ENCODE results near the gene SLC12A7. TPM values are rescaled to one million over a fixed set of nuclear protein-coding genes. Genes with fewer than 3 reads are reported as not detected.
"Not testable (repeated sequence)": the region's sequence is repeated elsewhere in the genome, so short reads cannot be mapped to it uniquely, and the experiment has no call there.

The SLC12A7 gene
- total RNA-seq = 1 to 10 TPM; 5.3 to 6.8 TPM

GRCh38 chr5:1111727-1112289, at the start of gene SLC12A7:
Gene SLC12A7 (minus strand): TSS chr5:1112063. CDS start chr5:1111991, 72 bp downstream.
- POLR2A ChIA-PET = no interaction called here

GRCh38 chr5:1161108-1161832, 49.4 kb upstream of the SLC12A7 start:
- ChIA-PET CTCF (interaction anchor here (0.5 to 0.7 kb wide), 2 partner anchors 13 to 39 kb away, joined by 3 read pairs; no protein-coding TSS in a partner anchor), POLR2A (no interaction called here)

More at GRCh38 chr5:1111727-1112289, at the start of gene SLC12A7:
- CTCF ChIA-PET = no interaction called here

- POLR2A ChIA-PET = no interaction called here
Observed at GRCh38 chr5:1159774-1160406, 48.0 kb upstream of the SLC12A7 start.

GRCh38 chr5:1159341-1159675, 47.4 kb upstream of the SLC12A7 start:
- ChIA-PET CTCF (no interaction called here), POLR2A (no interaction called here)

More at GRCh38 chr5:1159774-1160406, 48.0 kb upstream of the SLC12A7 start:
- CTCF ChIA-PET = no interaction called here

- ChIA-PET POLR2A (no interaction called here), CTCF (no interaction called here)
Observed at GRCh38 chr5:1158647-1159340, 46.9 kb upstream of the SLC12A7 start.

- CTCF ChIA-PET, POLR2A ChIA-PET: not testable (repeated sequence)
Observed at GRCh38 chr5:1157461-1157986, 45.7 kb upstream of the SLC12A7 start.

GRCh38 chr5:1156754-1157460, 45.0 kb upstream of the SLC12A7 start:
- ChIA-PET CTCF (interaction anchor here (1.0 kb wide), 1 partner anchor 17 kb away, joined by 3 read pairs; no protein-coding TSS in a partner anchor), POLR2A (no interaction called here)

- POLR2A ChIA-PET = no interaction called here
- CTCF ChIA-PET = interaction anchor here (1.0 kb wide), 1 partner anchor 18 kb away, joined by 3 read pairs; no protein-coding TSS in a partner anchor
Observed at GRCh38 chr5:1156033-1156753, 44.3 kb upstream of the SLC12A7 start.

- CTCF ChIA-PET = no interaction called here
- POLR2A ChIA-PET = no interaction called here
Observed at GRCh38 chr5:1155191-1156032, 43.5 kb upstream of the SLC12A7 start.

GRCh38 chr5:1153428-1153827, 41.6 kb upstream of the SLC12A7 start:
- ChIA-PET POLR2A (no interaction called here), CTCF (no interaction called here)

GRCh38 chr5:1152771-1153282, 41.0 kb upstream of the SLC12A7 start:
- POLR2A ChIA-PET = no interaction called here
- CTCF ChIA-PET = no interaction called here

GRCh38 chr5:1152156-1152555, 40.3 kb upstream of the SLC12A7 start:
- POLR2A ChIA-PET = no interaction called here

GRCh38 chr5:1151316-1151715, 39.5 kb upstream of the SLC12A7 start:
- ChIA-PET CTCF (no interaction called here), POLR2A (no interaction called here)

More at GRCh38 chr5:1152156-1152555, 40.3 kb upstream of the SLC12A7 start:
- CTCF ChIA-PET = no interaction called here

- POLR2A ChIA-PET = no interaction called here
- CTCF ChIA-PET = interaction anchor here (0.7 to 0.9 kb wide), 2 partner anchors 10 to 16 kb away, joined by 3 read pairs; no protein-coding TSS in a partner anchor
Observed at GRCh38 chr5:1150866-1151265, 39.0 kb upstream of the SLC12A7 start.

GRCh38 chr5:1144638-1145396, 33.0 kb upstream of the SLC12A7 start:
- ChIA-PET POLR2A (no interaction called here), CTCF (no interaction called here)

GRCh38 chr5:1144089-1144488, 32.2 kb upstream of the SLC12A7 start:
- POLR2A ChIA-PET = no interaction called here
- CTCF ChIA-PET = interaction anchor here (0.5 kb wide), 1 partner anchor 601 kb away, joined by 3 read pairs; no protein-coding TSS in a partner anchor

- CTCF ChIA-PET = interaction anchor here (0.5 kb wide), 1 partner anchor 600 kb away, joined by 3 read pairs; no protein-coding TSS in a partner anchor
- POLR2A ChIA-PET = no interaction called here
Observed at GRCh38 chr5:1143670-1143951, 31.7 kb upstream of the SLC12A7 start.

All from activated CD8-positive, alpha-beta memory T cell treated with anti-CD3 and anti-CD28 coated beads for 36 hours (primary cell).